Mucosa of descending colon (tissue), 3 donors: ENCODE measurements around the gene PIGC. TPM values are rescaled to one million over a fixed set of nuclear protein-coding genes. Genes with fewer than 3 reads are reported as not detected.

Experiments
- ATAC-seq: fragments of 200-7000 bp; cut with Tn5 transposase; one replicate; pipeline ENCODE4 v1.9.1; 2020; ENCODE audit warnings: mild to moderate bottlenecking, moderate library complexity
- DNase-seq, 3 donors: peaks; one replicate each; pipeline ENCODE4 v3.0.0-alpha.2; 2020
- H3K36me3 ChIP-seq: fragments of 200-600 bp; one replicate; pipeline ENCODE4 v1.8.0; 2021; ENCODE audit warnings: low read depth, mild to moderate bottlenecking
- H3K4me1 ChIP-seq: fragments of 200-600 bp; one replicate; pipeline ENCODE4 v1.8.0; 2021; ENCODE audit warnings: low read depth, mild to moderate bottlenecking
- H3K4me3 ChIP-seq: fragments of 200-600 bp; one replicate; pipeline ENCODE4 v1.8.0; 2021; ENCODE audit warnings: mild to moderate bottlenecking
- H3K9me3 ChIP-seq: fragments of 200-600 bp; one replicate; pipeline ENCODE4 v1.8.0; 2021; ENCODE audit warnings: mild to moderate bottlenecking
- intact Hi-C, 2 donors: fragments of 100-400 bp; cut with DNase I in 1 of 2; cut with micrococcal nuclease in 1 of 2; formaldehyde crosslinking; loops; one replicate each; pipeline versions ENCODE4 v1.11.0 to v1.11.1; 2022; cut with DNase I, micrococcal nuclease
- total RNA-seq, 3 donors: library from RNA; stranded (reverse); fragmentation: NEBNext Ultra II Directional in 2 of 3; extraction: Animal tissue kit (Norgen Biotek cat#: 25700) in 2 of 3; gene quantifications; one replicate each; pipeline versions ENCODE4 v1.2.1 to v1.2.4, GENCODE V29; 2021 to 2023
- TF ChIP-seq, protein P1 (sequence below): fragments of 200-600 bp; IDR thresholded peaks from one replicate; pipeline ENCODE4 v1.8.0; 2022; ENCODE audit warnings: antibody characterized with exemption, mild to moderate bottlenecking
- donor health status: DM: no; HTN: no; CAD: no; lungs with moderate emphysema.
- donor health status: DM: no; HTN: no; CAD: no.
- donor health status: DM: no; HTN: yes; CAD: no.

PIGC gene
- total RNA-seq, 3 donors from 2014 or later = 25.6 to 27.7 (median 26.3) TPM

GRCh38 chr1:172451002-172451443 is 7.2 kb upstream of the PIGC start:
- H3K36me3 ChIP-seq = no peaks in the 10 kb centered on the region
- intact Hi-C loops = loop anchor here (10.0 kb wide), 2 partner anchors 254 to 264 kb away; no protein-coding TSS in a partner anchor
- no peak for DNase-seq
- TF ChIP-seq, protein P1, sequence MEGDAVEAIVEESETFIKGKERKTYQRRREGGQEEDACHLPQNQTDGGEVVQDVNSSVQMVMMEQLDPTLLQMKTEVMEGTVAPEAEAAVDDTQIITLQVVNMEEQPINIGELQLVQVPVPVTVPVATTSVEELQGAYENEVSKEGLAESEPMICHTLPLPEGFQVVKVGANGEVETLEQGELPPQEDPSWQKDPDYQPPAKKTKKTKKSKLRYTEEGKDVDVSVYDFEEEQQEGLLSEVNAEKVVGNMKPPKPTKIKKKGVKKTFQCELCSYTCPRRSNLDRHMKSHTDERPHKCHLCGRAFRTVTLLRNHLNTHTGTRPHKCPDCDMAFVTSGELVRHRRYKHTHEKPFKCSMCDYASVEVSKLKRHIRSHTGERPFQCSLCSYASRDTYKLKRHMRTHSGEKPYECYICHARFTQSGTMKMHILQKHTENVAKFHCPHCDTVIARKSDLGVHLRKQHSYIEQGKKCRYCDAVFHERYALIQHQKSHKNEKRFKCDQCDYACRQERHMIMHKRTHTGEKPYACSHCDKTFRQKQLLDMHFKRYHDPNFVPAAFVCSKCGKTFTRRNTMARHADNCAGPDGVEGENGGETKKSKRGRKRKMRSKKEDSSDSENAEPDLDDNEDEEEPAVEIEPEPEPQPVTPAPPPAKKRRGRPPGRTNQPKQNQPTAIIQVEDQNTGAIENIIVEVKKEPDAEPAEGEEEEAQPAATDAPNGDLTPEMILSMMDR = no peak
- no peaks in the 10 kb centered on the region for H3K9me3 ChIP-seq
- H3K4me1 ChIP-seq = peaks cover 11% of the 10 kb centered on the region
- H3K4me3 ChIP-seq = no peak overlapping the region
- peak; percentile 55 for ATAC-seq

GRCh38 chr1:172450524-172450885 is 6.6 kb upstream of the PIGC start:
- Histone ChIP-seq H3K4me3 (no peak overlapping the region), H3K36me3 (no peaks in the 10 kb centered on the region), H3K9me3 (no peaks in the 10 kb centered on the region), H3K4me1 (peaks cover 11% of the 10 kb centered on the region)
- intact Hi-C loops = loop anchor here (10.0 kb wide), 2 partner anchors 254 to 264 kb away; no protein-coding TSS in a partner anchor
- ATAC-seq (peak; percentile 69), DNase-seq (peak; percentile 23 to 62 (median 60))
- TF ChIP-seq, protein P1 = no peak

- Histone ChIP-seq H3K9me3 (no peaks in the 10 kb centered on the region), H3K4me3 (no peak overlapping the region), H3K36me3 (no peaks in the 10 kb centered on the region), H3K4me1 (peaks cover 11% of the 10 kb centered on the region)
- ATAC-seq (peak; percentile 88), DNase-seq (peak; percentile 55 to 65 (median 56))
- intact Hi-C loops = loop anchor here (10.0 kb wide), 2 partner anchors 255 to 265 kb away; no protein-coding TSS in a partner anchor
- TF ChIP-seq, protein P1 = peak; percentile 67
Observed at GRCh38 chr1:172449585-172450523, 6.0 kb upstream of the PIGC start.

GRCh38 chr1:172448995-172449584 is 5.2 kb upstream of the PIGC start:
- H3K4me1 ChIP-seq = peaks cover 13% of the 10 kb centered on the region
- intact Hi-C loops = no loop called here
- no peak overlapping the region for H3K4me3 ChIP-seq
- DNase-seq = no peak
- H3K9me3 ChIP-seq = no peaks in the 10 kb centered on the region
- TF ChIP-seq, protein P1 = no peak
- no peaks in the 10 kb centered on the region for H3K36me3 ChIP-seq
- ATAC-seq = no peak

GRCh38 chr1:172447641-172448040 is 3.8 kb upstream of the PIGC start:
- no peaks in the 10 kb centered on the region for H3K36me3 ChIP-seq
- H3K9me3 ChIP-seq = no peaks in the 10 kb centered on the region
- ATAC-seq (no peak), DNase-seq (no peak)
- TF ChIP-seq, protein P1 = no peak
- H3K4me1 ChIP-seq = peaks cover 21% of the 10 kb centered on the region
- no peak overlapping the region for H3K4me3 ChIP-seq
- intact Hi-C loops = no loop called here
